ENCODE results near the gene RANBP10. TPM values are rescaled to one million over a fixed set of nuclear protein-coding genes. Genes with fewer than 3 reads are reported as not detected.

RANBP10 gene
- total and polyA plus RNA-seq, 10 of the 15 experiments (the other 5 are each of a cell fraction or from before 2014, with no cell fraction given): 1.2 to 20.4 (median 10.8) TPM

DNA sequence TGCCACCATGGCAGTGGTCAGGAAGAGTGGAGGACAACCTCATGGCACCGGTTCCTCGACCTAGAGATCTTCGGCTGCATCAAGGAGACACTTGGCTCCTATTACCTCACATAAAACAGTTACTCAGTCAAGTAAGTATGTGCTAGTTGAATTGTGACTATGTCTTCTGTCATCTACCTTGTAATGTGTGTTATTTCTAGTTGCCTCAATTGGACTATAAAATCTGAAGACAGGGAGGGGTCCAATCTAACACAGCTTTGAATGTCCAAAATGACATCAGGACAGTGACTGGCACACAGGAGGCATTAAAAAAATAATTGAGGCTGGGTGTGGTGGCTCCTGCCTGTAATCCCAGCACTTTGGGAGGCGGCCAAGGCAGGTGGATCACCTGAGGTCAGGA lies 122.6 kb downstream of the RANBP10 start (continued):
- TF ChIP-seq, protein P1, sequence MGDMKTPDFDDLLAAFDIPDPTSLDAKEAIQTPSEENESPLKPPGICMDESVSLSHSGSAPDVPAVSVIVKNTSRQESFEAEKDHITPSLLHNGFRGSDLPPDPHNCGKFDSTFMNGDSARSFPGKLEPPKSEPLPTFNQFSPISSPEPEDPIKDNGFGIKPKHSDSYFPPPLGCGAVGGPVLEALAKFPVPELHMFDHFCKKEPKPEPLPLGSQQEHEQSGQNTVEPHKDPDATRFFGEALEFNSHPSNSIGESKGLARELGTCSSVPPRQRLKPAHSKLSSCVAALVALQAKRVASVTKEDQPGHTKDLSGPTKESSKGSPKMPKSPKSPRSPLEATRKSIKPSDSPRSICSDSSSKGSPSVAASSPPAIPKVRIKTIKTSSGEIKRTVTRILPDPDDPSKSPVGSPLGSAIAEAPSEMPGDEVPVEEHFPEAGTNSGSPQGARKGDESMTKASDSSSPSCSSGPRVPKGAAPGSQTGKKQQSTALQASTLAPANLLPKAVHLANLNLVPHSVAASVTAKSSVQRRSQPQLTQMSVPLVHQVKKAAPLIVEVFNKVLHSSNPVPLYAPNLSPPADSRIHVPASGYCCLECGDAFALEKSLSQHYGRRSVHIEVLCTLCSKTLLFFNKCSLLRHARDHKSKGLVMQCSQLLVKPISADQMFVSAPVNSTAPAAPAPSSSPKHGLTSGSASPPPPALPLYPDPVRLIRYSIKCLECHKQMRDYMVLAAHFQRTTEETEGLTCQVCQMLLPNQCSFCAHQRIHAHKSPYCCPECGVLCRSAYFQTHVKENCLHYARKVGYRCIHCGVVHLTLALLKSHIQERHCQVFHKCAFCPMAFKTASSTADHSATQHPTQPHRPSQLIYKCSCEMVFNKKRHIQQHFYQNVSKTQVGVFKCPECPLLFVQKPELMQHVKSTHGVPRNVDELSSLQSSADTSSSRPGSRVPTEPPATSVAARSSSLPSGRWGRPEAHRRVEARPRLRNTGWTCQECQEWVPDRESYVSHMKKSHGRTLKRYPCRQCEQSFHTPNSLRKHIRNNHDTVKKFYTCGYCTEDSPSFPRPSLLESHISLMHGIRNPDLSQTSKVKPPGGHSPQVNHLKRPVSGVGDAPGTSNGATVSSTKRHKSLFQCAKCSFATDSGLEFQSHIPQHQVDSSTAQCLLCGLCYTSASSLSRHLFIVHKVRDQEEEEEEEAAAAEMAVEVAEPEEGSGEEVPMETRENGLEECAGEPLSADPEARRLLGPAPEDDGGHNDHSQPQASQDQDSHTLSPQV (IDR thresholded peaks at IDR 0.05): no peak
- no peak for TF ChIP-seq BCL11A (IDR thresholded peaks at IDR 0.05; ENCODE audit: low read depth, low read length)

DNA sequence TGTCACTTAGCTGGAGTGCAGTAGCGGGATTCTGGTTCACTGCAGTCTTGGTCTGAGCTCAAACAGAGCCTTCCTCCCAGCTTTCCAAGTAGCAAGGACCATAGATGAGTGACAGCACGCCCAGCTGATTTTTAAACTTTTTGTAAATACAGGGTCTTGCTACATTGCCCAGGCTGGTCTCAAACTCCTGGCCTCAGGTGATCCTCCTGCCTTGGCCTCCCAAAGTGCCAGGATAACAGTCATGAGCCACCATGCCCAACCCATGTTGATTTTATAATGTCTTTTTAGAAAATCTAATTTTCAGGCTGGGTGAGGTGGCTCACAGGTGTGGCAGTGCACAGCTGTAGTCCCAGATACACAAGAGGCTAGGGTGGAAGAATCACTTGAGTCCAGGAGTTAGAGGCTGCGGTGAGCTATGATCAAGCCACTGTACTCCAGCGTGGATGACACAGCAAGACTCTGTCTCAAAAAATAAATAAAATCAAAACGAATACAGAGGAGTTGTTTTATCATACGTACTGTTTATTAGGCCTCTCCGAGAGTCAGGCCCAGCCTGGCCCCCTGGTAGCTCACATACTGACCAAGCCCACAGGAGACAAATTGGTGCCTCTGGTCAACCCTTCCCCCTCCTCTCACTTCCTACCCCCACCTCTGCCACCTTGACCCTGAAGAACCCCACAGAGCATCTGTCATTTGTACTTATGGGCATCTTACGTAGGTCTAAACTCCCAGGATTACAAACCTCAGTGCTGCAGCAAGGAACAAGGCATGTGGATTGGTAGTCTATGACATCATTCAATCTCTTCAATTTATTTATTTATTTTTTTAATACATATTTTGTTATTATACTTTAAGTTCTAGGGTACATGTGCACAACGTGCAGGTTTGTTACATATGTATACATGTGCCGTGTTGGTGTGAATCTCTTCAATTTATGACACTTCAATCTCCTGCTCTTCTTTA lies 126.1 kb downstream of the RANBP10 start:
- Histone ChIP-seq H4K20me1 (ENCODE audit: control insufficient read depth, insufficient read depth) (no peaks in the 10 kb centered on the region), H3K9ac (ENCODE audit: control insufficient read depth, insufficient read depth, low read length) (no peak overlapping the region), H3K4me3 (no peak overlapping the region), H3K4me1 (ENCODE audit: control insufficient read depth, insufficient read depth, low read length) (no peaks in the 10 kb centered on the region), H3K36me3 (ENCODE audit: control insufficient read depth in 2 of 2, insufficient read depth in 2 of 2, low read length in 1 of 2) (peaks cover 0 to 7% of the 10 kb centered on the region in 2 experiments; a peak in 3 of 4 replicates), H3K9me3 (replicated peaks; ENCODE audit: control insufficient read depth, insufficient read depth, low read length) (no peaks in the 10 kb centered on the region), H3K79me2 (ENCODE audit: control insufficient read depth, insufficient read depth, low read length) (no peaks in the 10 kb centered on the region), H3K27ac (ENCODE audit: control insufficient read depth, insufficient read depth) (no peak overlapping the region), H3K4me2 (ENCODE audit: control insufficient read depth, insufficient read depth) (no peak overlapping the region), H3K27me3 (replicated peaks in 1 of 2; ENCODE audit: control insufficient read depth in 2 of 2, insufficient read depth in 2 of 2, low read length in 1 of 2) (no peaks in the 10 kb centered on the region), H2AFZ (ENCODE audit: control insufficient read depth, low read depth, low read length) (no peak overlapping the region)
- ChIA-PET POLR2A (interaction anchor here (1.1 kb wide), 1 partner anchor 38 kb away, joined by 4 read pairs; no protein-coding TSS in a partner anchor), CTCF (interaction anchor here (0.6 to 1.1 kb wide), 2 partner anchors 122 to 245 kb away, joined by 3 to 4 read pairs; no protein-coding TSS in a partner anchor), SMC1A (ENCODE audit: uncharacterized antibody, unreplicated experiment) (interaction anchor here (0.6 kb wide), 1 partner anchor 20 kb away, joined by 3 read pairs; no protein-coding TSS in a partner anchor), RAD21 (ENCODE audit: unreplicated experiment) (no interaction called here)
- no peak for TF ChIP-seq ZNF207 (IDR thresholded peaks at IDR 0.05; ENCODE audit: borderline replicate concordance)
- no peak for TF ChIP-seq POLR2AphosphoS5 (IDR thresholded peaks at IDR 0.05; ENCODE audit: low read length)
- TF ChIP-seq CREB1 (IDR thresholded peaks at IDR 0.05; ENCODE audit: low read depth): no peak
- TF ChIP-seq EGR1 (IDR thresholded peaks at IDR 0.05; ENCODE audit: borderline replicate concordance in 1 of 2, low read depth in 2 of 2, low read length in 2 of 2): no peak
- TF ChIP-seq, protein P2, sequence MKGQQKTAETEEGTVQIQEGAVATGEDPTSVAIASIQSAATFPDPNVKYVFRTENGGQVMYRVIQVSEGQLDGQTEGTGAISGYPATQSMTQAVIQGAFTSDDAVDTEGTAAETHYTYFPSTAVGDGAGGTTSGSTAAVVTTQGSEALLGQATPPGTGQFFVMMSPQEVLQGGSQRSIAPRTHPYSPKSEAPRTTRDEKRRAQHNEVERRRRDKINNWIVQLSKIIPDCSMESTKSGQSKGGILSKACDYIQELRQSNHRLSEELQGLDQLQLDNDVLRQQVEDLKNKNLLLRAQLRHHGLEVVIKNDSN (IDR thresholded peaks at IDR 0.05; ENCODE audit: borderline replicate concordance, extremely low read length, insufficient read depth, low read depth, low read length): no peak
- no peak for TF ChIP-seq JUNB (IDR thresholded peaks at IDR 0.05)
- no peak for TF ChIP-seq ZBED1 (IDR thresholded peaks at IDR 0.05; ENCODE audit: borderline replicate concordance)
- no peak for TF ChIP-seq GATAD2B (conservative IDR thresholded peaks at IDR 0.05; ENCODE audit: low read depth)
- WGBS (ENCODE audit: insufficient coverage, insufficient replicate concordance, low lambda C conversion rate, missing lambda C conversion rate): 89% methylated on average over 10 of the region's 10 CpGs
- no TSS peak for BruUV-seq (replicated peaks)
- intact Hi-C loops (cut with micrococcal nuclease; ENCODE audit: unreplicated experiment) (no loop called here), in situ Hi-C loops (cut with MboI) (loop anchor here (5.0 kb wide), 1 partner anchor 247 kb away; no protein-coding TSS in a partner anchor)
- no peak for FAIRE-seq
- no peak for DNase-seq (ENCODE audit: low read depth, low spot score)
- no peak for ATAC-seq
